ENCODE results near the gene CEACAM21. TPM values are rescaled to one million over a fixed set of nuclear protein-coding genes. Genes with fewer than 3 reads are reported as not detected.

Gene CEACAM21
- polyA plus RNA-seq, 1 of the 3 experiments (the other 2 are of a cell fraction) = not detected

DNA sequence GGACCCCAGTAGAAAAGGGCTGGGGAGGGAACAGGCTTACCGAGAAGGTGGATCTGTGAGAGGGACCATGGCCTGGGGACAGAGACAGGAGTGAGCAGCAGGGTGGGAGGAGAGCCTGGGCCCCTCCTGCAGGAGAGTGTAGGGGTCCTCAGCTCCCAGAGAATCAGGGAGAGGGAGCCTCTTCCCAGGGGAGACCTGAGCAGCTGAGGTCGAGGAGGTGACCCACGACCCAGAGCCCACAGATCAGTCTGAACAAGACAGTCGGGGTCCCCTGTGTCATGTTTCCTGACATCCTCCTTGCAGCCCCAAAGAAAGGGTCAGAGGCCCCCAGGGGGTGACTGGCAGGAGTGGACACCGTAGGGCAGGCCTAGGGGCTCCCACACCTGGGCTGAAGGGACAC, 44.2 kb downstream of the CEACAM21 start:
- TF ChIP-seq MAX (IDR thresholded peaks at IDR 0.05; ENCODE audit: low read depth) = no peak
- no peak for TF ChIP-seq USF2 (IDR thresholded peaks at IDR 0.05; ENCODE audit: borderline replicate concordance, low read depth, low read length)
- no peak for TF ChIP-seq MEF2A (IDR thresholded peaks at IDR 0.05; ENCODE audit: borderline replicate concordance, low read depth)
- no peak for TF ChIP-seq REST (IDR thresholded peaks at IDR 0.05; ENCODE audit: low read depth, low read length)
- no peak for TF ChIP-seq ELF1 (IDR thresholded peaks at IDR 0.05)
- no peak for TF ChIP-seq GABPA (IDR thresholded peaks at IDR 0.05; ENCODE audit: low read depth)
- no peak for TF ChIP-seq JUND (IDR thresholded peaks at IDR 0.05)
- TF ChIP-seq EP300 (IDR thresholded peaks at IDR 0.05; ENCODE audit: borderline replicate concordance in 1 of 2, low read depth in 1 of 2, low read length in 1 of 2) = no peak
- no peak for TF ChIP-seq EZH2phosphoT487 (IDR thresholded peaks at IDR 0.05; ENCODE audit: borderline replicate concordance, low read depth)
- no peak for TF ChIP-seq FOXM1 (IDR thresholded peaks at IDR 0.05; ENCODE audit: low read depth)
- no peak for TF ChIP-seq TEAD4 (IDR thresholded peaks at IDR 0.05; ENCODE audit: borderline replicate concordance, insufficient read depth)
- TF ChIP-seq NRF1 (IDR thresholded peaks at IDR 0.05; ENCODE audit: low read depth, low read length) = no peak
- no peak for TF ChIP-seq YY1 (IDR thresholded peaks at IDR 0.05; ENCODE audit: low read depth)
- no peak for TF ChIP-seq TCF12 (IDR thresholded peaks at IDR 0.05)
- no peaks in the 10 kb centered on the region for H4K20me1 ChIP-seq (ENCODE audit: insufficient read depth)
- no peaks in the 10 kb centered on the region for H3K9me2 ChIP-seq
- no peak overlapping the region for H2AFZ ChIP-seq (ENCODE audit: low read depth)
- POLR2A ChIA-PET = no interaction called here
- H3K36me3 ChIP-seq (replicated peaks in 1 of 2; ENCODE audit: control insufficient read depth in 1 of 2, insufficient read depth in 2 of 2, low read length in 1 of 2) = no peaks in the 10 kb centered on the region
- no peak overlapping the region for H3K4me2 ChIP-seq
- no peaks in the 10 kb centered on the region for H3K9me3 ChIP-seq
- H3K4me3 ChIP-seq (ENCODE audit: low read depth in 2 of 2, low read length in 1 of 2) = no peak overlapping the region
- no peak overlapping the region for H3K27ac ChIP-seq (ENCODE audit: low read depth in 2 of 2, low read length in 1 of 2)
- H3K79me2 ChIP-seq (ENCODE audit: insufficient read depth) = no peaks in the 10 kb centered on the region
- no peak overlapping the region for H3K9ac ChIP-seq
- DNase-seq = no peak
- H3K4me1 ChIP-seq (ENCODE audit: control insufficient read depth in 1 of 2, insufficient read depth in 2 of 2, low read depth in 1 of 2, low read length in 1 of 2) = no peaks in the 10 kb centered on the region
- H3F3A ChIP-seq (replicated peaks; ENCODE audit: insufficient read depth) = no peaks in the 10 kb centered on the region
- CTCF ChIA-PET = interaction anchor here (1.2 to 2.2 kb wide), 2 partner anchors 22 to 71 kb away, joined by 3 to 8 read pairs; no protein-coding TSS in a partner anchor
- 0% methylated on average over 5 of the region's 5 CpGs for WGBS (ENCODE audit: low lambda C conversion rate)
- H3K27me3 ChIP-seq (ENCODE audit: insufficient read depth) = peaks cover 9% of the 10 kb centered on the region; the same call in 1 of the 2 replicates

DNA sequence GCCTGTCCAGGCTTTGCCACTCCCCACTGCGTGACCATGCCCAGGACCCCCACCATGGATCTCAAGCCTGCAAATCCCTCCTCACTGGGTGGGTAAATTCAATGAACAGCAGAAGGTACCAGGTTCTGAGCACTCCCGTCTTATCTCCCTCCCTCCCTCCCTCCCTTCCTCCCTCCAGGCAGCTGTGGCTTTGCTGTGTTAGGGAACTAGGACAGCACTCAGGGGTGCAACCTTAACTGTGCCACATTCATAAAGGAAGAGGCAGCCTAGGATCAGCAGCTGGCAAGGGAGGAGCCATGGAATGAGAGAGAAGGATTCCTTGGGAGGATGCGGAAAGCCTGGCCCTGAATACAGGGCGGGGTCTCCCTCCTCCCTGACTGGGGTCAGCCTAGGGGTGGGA, 45.3 kb downstream of the CEACAM21 start:
- POLR2A ChIA-PET = no interaction called here
- WGBS (ENCODE audit: low lambda C conversion rate) = 25% methylated on average over 4 of the region's 4 CpGs
- TF ChIP-seq MXI1 (IDR thresholded peaks at IDR 0.05; ENCODE audit: low read depth, low read length) = no peak
- TF ChIP-seq FOXJ3 (CRISPR knock-in tag; IDR thresholded peaks at IDR 0.05) = no peak
- TF ChIP-seq, protein P1, sequence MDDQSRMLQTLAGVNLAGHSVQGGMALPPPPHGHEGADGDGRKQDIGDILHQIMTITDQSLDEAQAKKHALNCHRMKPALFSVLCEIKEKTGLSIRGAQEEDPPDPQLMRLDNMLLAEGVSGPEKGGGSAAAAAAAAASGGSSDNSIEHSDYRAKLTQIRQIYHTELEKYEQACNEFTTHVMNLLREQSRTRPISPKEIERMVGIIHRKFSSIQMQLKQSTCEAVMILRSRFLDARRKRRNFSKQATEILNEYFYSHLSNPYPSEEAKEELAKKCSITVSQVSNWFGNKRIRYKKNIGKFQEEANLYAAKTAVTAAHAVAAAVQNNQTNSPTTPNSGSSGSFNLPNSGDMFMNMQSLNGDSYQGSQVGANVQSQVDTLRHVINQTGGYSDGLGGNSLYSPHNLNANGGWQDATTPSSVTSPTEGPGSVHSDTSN (IDR thresholded peaks at IDR 0.05) = no peak
- TF ChIP-seq ZBTB33 (IDR thresholded peaks at IDR 0.05; ENCODE audit: borderline replicate concordance, low read depth) = no peak
- no peak for TF ChIP-seq RCOR1 (IDR thresholded peaks at IDR 0.05; ENCODE audit: low read length)
- TF ChIP-seq TEAD4 (IDR thresholded peaks at IDR 0.05; ENCODE audit: borderline replicate concordance, insufficient read depth) = no peak
- no peak for TF ChIP-seq TAF1 (IDR thresholded peaks at IDR 0.05; ENCODE audit: borderline replicate concordance, low read depth, low read length)
- no peak for TF ChIP-seq USF2 (IDR thresholded peaks at IDR 0.05; ENCODE audit: borderline replicate concordance, low read depth, low read length)
- TF ChIP-seq NRF1 (IDR thresholded peaks at IDR 0.05; ENCODE audit: low read depth, low read length) = no peak

More for the DNA sequence above, 45.3 kb downstream of the CEACAM21 start:
- H3K27ac ChIP-seq (ENCODE audit: low read depth in 2 of 2, low read length in 1 of 2) = no peak overlapping the region
- no peak overlapping the region for H3K9ac ChIP-seq
- H3K4me3 ChIP-seq (ENCODE audit: low read depth in 2 of 2, low read length in 1 of 2) = no peak overlapping the region
- no peaks in the 10 kb centered on the region for H3K9me2 ChIP-seq
- H3K36me3 ChIP-seq (replicated peaks in 1 of 2; ENCODE audit: control insufficient read depth in 1 of 2, insufficient read depth in 2 of 2, low read length in 1 of 2) = no peaks in the 10 kb centered on the region
- no peaks in the 10 kb centered on the region for H3K4me1 ChIP-seq (ENCODE audit: control insufficient read depth in 1 of 2, insufficient read depth in 2 of 2, low read depth in 1 of 2, low read length in 1 of 2)
- H3K9me3 ChIP-seq = no peaks in the 10 kb centered on the region
- H3K79me2 ChIP-seq (ENCODE audit: insufficient read depth) = no peaks in the 10 kb centered on the region
- H2AFZ ChIP-seq (ENCODE audit: low read depth) = no peak overlapping the region
- no peaks in the 10 kb centered on the region for H3F3A ChIP-seq (replicated peaks; ENCODE audit: insufficient read depth)
- CTCF ChIA-PET = interaction anchor here (1.3 to 2.2 kb wide), 2 partner anchors 21 to 23 kb away, joined by 3 to 8 read pairs; no protein-coding TSS in a partner anchor
- H3K4me2 ChIP-seq = no peak overlapping the region
- peaks cover 9% of the 10 kb centered on the region; the same call in 1 of the 2 replicates for H3K27me3 ChIP-seq (ENCODE audit: insufficient read depth)
- no peaks in the 10 kb centered on the region for H4K20me1 ChIP-seq (ENCODE audit: insufficient read depth)
- DNase-seq = no peak
